ENCODE results near the gene BBS9.
A peak's percentile ranks its signal among the peaks of the same experiment; 100 is the strongest.
"Not testable (repeated sequence)": the region's sequence is repeated elsewhere in the genome, so short reads cannot be mapped to it uniquely, and the experiment has no call there.

BBS9 gene

DNA sequence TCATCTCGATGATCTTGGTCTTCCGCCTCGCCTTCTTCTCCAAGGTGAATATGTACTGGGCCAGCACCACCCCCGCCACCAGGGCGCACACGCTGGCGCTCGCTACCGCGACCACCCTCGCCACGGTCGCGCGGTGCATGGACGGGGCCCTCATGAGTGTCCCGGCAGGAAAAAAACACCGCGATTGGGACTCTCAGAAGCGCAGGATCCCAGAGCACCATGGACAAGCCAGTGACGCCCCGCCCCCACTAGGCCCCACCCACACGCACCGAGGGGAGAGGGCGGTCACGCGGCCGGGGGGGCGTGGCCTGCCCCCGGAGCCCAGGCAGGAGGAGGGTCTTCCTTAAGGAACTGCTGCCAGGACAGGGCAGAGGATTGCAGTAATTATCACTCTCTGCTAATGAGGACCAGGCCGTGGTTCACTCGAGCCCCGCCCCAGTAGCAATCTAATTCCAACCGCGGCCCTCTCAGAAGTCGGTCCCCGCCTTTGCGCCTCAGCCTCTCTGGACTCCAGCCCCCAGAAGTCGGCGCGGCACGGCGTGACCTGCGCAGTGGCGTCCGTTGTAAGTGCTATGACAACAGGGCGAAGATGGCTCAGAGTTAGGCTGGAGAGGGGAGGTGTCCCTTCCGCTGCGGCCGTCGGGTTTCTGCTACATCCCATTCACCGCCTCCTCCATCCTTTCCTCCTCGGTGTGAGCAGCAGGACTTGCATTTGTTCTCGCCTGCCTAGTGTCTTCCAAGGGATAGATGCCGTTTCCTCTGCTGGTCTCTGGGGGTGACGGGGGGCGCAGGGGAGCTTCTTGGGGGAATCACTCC is at the start of gene BBS9:
Gene BBS9 (plus strand): TSS at position 575 of the 816 bp plus-strand sequence. CDS start 16,689 bp downstream, outside the sequence.
- DNase-seq, result peak; percentile 78 to 99 (median 89)

DNA sequence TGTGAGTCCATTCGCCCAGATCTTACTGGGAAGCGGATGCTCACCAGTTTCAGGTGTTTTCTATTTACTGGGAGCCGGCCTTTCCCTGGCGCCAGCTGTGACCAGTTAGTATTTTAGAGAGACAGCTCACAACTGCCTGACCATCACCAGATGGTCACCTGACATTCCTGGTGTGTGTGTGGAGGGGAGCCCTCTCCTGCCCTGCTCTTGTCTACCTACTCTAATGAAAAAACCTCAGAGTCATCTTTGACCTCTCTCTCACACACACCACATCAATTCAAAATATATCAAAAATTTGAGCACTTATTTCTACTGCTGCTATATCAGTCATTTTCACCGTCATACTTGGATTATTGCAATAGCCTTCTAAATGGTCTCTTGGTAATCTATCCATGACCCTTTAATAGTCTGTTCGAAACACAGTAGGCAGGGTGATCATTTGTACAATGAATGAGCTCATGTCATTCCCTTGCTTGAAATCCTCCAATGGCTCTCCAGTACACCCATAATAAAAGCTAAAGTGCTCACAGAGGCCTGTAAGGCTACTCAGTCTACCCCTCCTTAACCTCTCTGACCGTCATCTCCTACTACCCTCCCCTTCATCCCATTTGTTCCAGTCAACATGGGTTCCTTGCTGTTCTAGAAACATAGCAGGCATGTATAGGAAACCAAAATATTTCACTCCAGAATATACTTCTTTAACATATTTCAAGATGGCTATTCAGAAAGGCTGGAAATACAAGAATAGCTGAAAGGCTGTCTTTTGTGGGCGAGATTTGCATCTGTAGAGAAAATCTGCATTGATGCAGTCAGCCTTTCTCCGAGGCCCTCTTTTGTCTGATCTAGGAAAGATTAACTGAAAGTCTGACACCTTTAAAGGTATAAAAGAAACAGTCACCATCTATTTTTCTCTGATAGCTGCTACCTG is 49.3 kb upstream of the BBS9 start:
- no peak for DNase-seq

DNA sequence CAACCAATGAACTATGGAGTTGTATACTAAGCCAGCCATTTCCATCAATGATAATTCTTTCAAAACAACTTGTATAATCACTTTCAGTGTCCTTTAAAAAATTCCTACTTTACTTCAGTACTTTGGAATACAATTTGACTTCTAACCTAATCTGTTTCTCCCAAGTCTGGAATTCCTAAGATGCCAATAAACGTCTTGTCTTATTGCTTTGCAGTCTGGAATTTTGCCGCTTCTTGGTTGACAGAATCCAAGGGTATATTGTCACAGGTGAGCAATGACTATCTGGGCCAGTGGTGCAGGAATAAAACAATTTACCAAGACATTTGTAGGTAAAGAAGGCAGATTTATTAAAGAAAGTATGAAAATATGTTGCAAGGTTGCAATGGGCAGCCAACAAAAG is 42.0 kb upstream of the BBS9 start:
- DNase-seq, result no peak

DNA sequence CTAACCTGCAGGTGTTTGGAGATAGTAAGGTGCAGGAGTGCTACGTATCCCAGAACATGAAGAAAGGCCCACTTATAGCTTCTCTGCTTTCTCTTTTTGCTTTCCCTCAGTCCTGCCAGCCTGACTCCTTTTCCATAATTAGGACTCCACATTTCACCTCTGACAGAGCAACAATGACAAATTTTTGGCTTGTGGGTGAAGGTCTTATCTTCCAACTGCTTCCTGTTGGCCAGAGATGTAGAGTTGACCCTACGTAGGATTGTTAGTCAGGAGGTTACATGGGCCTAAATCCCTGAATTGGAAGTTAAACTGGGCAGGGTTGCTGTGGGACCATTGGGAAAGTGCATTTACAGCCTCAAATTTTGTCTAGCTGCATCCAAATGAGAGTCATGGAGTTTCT is 41.5 kb upstream of the BBS9 start:
- DNase-seq, result no peak

DNA sequence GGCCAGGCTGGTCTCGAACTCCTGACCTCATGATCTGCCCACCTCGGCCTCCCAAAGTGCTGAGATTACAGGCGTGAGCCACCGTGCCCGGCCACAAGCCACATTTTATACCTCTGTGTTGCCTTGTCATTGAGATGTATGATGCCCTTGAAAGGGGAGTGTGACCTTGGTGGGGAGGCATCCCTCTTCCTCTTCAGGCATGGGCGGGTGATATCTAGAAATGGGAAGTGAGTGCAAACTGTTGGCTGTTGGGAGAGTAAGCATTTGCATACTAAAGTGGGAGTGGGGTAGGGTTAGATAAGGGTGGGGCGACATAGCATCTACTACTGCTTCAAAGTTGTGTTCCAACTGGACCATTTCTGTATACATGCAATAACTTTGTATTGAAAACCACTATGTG is 40.2 kb upstream of the BBS9 start:
- no peak for DNase-seq

DNA sequence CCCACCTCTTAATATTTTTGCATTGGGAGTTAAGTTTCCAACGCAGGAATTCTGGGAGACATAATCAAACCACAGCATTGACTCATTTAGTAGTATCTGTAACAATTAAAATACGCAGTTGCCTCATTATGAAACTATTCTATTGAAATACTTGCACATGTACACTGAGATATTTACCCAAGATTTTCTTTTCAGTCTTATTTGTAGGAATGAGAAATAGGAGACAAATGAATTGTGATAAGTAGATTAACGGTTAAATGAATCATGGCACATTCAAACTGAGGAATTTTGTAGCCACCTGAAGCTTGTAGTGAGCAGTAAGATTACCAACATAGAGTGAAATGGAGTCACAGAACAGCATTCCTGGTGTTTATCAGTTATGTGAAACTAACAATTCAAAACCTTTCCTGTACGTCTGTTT is 38.2 kb upstream of the BBS9 start:
- no peak for DNase-seq

DNA sequence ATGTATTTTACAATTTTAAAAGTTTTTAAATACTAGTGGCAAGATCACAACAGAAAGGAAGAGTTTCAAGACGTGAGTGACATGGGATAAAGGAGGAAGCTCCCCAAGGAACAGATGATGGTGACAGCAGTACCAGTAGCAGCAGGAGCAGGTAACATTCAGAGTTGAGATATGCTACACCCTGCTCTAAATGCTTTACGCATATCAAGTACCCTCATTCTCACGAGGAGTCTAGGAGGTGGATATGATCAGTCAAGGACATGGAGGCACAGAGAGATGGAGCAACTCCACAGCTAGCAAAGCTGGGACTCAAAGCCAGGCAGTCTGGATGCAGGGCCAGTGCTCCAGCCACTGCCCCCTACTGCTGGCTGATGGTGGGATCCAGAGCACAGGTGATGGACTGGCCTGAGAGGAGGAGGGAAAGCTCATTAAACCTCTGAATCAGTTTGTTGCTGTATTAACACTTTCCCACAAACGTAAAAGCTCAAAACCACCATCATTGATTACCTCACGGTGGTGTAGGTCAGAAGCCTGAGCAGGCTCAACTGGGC is 37.6 kb upstream of the BBS9 start:
- no peak for DNase-seq

DNA sequence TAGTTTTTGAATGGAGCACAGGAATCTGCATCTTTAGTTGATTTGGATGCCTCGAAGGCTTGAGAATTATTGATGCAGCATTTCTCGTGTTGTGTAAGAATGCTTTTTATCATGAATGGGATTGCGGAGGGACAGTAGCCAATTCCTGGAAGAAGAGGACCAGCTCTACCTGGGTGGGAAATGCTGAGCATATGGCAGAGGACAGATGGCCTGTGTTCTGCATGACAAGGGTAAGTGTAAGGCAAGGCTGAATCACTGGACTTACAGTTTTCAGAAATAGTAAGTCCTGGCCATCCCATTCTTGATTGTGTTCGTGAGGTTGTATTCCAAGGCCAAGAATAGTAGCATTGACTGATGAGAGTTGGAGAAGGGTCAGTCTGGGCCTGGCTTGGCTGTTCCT is 36.1 kb upstream of the BBS9 start:
- no peak for DNase-seq

DNA sequence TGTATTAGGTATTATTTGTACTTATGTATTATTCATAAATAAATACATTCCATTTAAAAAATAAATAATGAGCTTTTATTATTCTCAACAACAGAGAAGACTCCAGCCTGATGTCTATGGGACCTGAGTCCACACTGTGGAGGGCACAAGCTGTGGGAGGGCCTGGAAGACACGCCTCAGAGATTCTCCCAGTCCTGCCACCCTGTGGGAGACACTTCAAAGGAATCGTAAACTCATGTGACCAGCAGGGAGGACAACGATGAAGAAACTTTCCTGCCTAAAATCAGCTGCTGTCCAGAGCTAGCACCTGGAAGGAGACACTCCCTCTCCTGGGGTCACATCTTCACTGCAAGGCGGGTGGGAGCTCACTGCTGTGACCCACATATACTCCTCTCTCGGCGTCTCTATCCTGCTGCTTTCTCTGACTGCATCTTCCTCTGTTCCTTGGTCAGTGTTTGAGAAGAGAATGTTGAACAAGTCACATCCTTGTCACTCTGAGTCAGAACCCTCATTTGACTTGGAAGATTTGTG is 34.6 kb upstream of the BBS9 start:
- not testable (repeated sequence) for DNase-seq

DNA sequence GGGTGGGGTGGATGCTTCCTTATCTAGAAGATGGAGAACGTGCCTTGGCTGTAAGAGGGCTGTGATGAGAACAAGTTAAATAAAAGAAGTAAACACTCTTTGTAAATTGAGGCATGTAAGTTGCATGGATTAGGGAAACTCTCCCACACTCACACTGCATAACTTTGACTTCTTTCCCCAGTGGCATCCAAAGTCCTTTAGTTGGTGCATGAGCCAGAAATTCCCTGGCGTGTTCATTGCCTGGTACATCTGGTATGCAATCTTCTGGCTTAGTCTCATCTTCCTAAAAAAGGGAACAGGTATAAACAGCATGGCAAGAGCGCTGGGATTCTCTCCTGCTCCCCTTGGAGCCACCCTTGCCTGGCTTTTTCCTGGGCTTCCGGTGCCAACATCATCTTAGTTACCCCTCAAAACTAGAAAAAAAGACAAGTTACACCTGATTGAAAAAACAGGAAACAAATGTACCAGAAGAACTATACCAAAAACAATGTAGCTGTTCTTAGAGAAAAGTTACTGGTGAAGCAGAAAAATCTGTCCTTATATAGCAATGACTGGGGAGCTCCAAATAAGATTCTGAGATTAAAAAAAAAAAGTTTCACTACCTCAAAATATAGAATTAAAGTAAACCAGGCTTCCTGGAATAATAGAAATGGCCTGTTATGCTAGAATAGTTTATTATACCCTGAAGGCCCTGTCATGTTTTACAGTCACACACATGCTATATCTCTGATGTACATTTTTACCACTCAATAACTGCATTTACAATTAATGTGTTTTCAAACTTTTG is 30.0 kb upstream of the BBS9 start:
- no peak for DNase-seq

DNA sequence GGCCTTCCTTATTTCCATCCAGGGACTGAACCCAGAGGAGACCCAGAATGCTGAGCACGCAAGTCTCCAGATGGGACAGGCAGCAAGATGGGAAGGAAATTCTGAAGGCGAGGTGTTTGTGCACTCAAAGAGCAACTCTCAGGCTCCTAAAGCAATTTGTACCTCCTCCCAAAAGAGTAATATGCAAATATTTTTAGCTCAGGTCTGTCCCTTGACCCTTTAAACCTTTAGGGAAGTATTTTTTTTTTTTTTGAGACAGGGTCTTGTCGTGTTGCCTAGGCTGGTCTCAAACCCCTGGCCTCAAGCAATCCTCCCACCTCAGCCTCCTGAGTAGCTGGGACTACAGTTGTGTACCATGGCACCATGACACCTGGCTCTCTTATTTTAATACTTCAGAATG is 28.6 kb upstream of the BBS9 start:
- DNase-seq, result no peak

DNA sequence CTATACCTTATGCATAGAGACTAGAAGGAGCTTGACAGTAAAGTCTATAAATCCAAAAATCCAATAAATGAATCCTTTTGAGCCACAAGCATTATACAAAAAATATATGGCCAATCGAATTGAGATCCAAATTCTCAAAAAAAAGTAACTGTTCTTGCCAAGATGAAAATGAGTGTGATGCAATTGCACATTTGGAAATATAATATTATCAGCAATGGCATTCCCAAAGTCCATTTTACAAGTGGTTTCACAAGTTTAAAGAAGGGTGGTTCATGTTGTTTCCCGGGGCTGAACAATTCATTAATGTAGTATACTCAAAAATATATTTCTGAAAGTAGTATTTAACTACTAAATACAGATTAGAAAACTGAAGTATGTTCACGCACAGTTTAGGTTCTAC is 27.5 kb upstream of the BBS9 start:
- DNase-seq, result no peak

DNA sequence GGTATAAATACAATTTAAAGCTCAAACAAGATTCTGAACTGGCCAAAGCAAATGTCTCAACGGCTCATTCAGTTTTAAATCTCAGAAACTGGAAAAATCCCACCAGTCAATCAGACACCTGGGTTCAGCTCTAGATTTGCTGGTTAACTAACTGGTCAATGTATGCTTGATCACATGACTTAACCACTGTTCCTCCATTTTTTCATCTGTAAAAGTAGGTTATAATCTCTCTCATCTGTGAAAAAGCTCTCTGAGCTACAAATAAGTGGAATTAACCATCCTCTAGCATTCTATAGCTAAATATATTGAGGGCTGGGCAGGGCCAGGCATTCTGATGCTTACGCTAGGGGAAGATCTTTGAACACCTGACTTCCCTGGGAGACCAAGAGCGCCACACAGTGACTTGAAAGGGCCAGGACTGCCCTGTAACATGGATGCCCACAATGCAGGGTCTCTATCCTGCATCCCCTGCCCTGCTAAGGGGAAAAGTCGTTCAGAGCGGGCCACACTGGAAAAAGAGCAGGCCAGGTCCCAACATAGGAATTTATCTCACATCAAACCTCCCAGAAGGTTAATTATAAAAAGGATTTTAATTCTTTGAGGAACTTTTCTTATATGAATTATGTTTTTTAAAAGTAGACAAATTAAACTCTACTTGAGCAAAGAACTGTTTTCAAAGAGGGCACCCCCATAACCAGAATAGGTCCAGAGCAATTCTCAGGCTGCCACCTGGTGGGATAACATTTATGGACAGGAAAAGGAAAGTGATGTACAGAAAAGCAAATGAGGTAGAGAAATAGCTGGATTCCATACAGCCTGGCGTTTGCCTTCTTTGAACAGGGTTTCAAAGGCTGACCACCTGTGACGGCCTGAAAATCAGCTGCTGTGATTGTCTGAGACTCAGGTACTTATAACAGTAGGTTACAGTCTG is 22.0 kb upstream of the BBS9 start:
- peak in 4 of 6 experiments; percentile 5 to 46 (median 16) for DNase-seq

DNA sequence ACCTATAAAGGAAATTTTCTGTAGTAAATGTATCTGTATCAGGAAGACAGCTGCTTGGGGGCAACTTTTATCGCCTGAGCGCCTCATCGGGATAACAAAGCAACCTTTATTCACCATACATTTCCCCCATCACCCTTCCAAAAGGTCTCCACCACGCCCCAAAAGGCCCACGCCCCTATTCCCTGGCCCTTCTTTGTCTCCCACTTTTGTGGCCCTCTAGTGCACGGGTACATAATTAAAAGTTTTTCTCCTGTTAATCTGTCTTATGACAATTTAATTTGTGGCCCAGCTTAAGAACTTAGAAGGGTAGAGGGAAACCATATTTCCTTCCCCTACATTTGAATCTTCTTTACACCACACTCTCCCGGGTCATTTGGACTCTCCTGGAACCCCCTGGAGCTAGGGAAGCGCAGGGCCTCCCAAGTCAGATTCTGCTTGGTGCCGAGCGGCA is 20.8 kb upstream of the BBS9 start:
- DNase-seq, result peak in 1 of 6 experiments; percentile 8

DNA sequence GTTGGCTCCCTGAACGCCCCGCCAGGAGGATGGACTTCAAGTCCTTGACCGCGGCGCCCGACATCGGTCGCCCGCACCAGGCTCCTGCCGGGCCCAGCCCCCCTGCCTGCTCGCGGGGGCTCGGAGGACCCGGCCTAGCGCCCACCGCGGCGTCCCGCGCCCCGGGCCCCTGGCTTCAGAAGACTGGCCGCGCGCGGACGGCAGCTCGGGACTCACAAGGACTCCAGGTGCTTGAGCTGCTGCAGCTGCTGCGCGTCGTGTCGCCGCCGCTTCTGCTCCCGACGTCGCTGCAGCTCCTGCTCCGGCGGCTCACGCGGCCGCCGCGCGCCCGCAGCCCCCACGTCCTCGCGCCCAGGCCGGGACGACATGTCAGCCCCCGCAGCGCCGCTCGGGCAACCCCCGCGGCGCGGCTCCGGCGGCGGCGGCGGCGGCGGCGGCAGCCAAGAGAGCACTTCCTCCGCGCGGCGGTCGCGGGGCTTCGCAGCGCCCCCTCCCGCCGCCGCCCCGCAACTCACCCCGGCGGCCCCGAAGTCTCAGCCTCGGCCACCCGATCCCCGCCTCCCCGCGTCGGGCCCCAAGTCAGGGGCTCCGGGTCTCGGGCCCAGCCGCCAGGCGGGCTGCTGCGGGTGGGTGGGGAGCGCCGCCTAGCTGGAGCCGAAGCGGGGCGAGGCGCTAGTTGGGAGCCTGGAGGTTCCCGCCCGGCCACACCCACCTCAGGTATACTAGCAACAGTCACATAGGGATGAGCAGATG is 20.2 kb upstream of the BBS9 start, which contains the start of gene RP9:
Gene RP9 (minus strand): TSS at position 400 of the 753 bp plus-strand sequence. CDS start 32 bp downstream, at position 368.
- DNase-seq, result peak; percentile 46 to 78 (median 72)

DNA sequence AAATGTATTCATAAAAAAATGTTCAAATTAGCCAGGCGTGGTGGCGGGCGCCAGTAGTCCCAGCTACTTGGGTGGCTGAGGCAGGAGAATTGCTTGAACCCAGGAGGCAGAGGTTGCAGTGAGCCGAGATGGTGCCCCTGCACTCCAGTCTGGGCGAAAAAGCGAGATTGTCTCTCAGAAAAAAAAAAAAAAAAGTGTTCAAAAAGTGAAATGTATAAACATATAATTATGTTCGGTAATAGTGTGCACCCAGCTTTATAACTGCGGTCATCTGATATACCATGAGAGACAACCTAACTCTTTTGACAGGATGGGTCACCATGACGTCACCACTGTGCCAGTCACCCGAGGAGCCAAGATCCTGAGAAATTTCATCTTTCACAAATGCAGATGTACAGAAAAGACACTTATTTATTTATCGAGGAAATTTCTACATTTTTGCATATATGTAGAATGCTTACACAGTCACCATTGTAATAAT is 19.6 kb upstream of the BBS9 start:
- DNase-seq, result no peak

DNA sequence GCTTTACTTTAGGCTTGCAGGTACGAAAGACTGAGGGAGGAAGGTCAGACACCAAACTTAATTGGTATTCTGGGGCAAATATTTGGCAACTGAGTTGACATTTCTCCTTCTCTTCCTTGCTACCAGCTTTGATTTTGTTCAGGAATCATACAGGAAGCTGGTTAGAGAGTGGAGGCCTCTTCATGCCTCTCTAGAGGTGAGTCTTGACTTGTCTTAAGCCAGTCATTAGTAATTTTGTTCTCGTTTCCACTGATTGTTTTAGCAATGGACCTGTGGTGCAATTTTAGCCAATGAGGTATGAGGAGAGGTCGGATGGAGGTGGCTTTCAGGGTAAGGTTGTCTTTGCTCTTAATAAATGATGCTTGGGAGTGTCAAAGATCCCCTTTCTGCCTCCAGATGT is 17.8 kb upstream of the BBS9 start:
- no peak for DNase-seq

DNA sequence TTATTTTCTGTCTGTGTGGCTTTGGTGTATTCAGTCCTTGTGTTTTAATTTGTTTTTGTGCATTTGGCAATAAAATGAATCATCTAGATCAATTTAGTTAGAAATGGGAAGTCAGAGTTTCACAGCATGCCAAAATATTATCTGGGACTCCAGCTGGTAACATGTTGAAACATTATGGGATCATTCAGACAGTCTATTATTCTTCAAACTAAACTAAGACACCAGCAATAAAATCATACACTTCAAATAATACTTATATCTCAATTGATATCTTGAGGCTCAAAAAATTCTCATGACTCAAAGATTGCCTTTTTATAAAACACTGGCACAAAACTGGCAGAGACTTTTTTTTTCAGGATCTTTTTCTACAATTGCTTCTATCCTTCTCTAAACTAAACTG is 14.4 kb upstream of the BBS9 start:
- no peak for DNase-seq

DNA sequence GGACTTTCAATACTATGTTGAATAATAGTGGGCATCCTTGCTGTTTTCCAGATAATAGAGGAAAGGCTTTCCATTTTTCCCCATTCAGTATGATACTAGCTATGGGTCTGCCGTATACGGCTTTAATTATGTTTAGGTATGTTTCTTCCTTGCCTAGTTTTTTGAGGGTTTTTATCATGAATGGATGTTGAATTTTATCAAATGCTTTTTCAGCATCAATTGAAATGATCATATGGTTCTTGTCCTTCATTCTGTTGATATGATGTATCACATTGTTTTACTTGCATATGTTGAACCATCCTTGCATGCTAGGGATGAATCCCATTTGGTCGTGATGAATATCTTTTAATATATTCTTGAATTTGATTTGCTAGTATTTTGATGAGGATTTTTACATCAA is 11.0 kb upstream of the BBS9 start:
- DNase-seq, result no peak

DNA sequence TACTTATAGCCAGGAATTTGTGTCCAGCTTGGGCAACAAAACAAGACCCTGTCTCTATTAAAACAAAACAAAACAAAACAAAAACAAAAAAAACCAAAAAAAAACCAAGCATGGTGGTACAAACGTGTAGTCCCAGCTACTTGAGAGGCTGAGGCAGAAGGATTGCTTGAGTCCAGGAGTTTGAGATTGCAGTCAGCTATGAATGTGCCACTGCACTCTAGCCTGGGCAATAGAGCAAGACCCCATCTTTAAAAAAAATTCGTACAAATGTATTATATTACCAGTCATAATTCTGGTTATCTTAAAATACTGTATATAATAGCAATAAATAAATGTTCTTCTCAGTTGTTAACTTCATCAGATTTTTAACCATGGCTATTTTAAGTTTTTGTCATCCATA is 2.3 kb upstream of the BBS9 start:
- no peak for DNase-seq
